ENCODE data around the gene FOXJ1. TPM values are rescaled to one million over a fixed set of nuclear protein-coding genes. Genes with fewer than 3 reads are reported as not detected.

FOXJ1 gene
- total RNA-seq, 1 donor from 2014 or later, result not detected

GRCh38 chr17:76097716-76098295, 43.2 kb downstream of the FOXJ1 start:
- no peak for TF ChIP-seq CTCF (IDR thresholded peaks at IDR 0.05; ENCODE audit: insufficient read depth, low read length, severe bottlenecking)
- Histone ChIP-seq H3K36me3 (ENCODE audit: control insufficient read depth, insufficient read depth, low read length) (peaks cover 29% of the 10 kb centered on the region), H3K4me3 (ENCODE audit: low read depth, low read length) (no peak overlapping the region), H3K27me3 (ENCODE audit: control insufficient read depth, insufficient read depth, low read length) (no peaks in the 10 kb centered on the region)
- DNase-seq (ENCODE audit: low read depth), result no peak
- no peak for FAIRE-seq

- DNase-seq (ENCODE audit: low read depth) (no peak), FAIRE-seq (no peak)
- Histone ChIP-seq H3K36me3 (ENCODE audit: control insufficient read depth, insufficient read depth, low read length) (peaks cover 26% of the 10 kb centered on the region), H3K27me3 (ENCODE audit: control insufficient read depth, insufficient read depth, low read length) (no peaks in the 10 kb centered on the region), H3K4me3 (ENCODE audit: low read depth, low read length) (no peak overlapping the region)
- no peak for TF ChIP-seq CTCF (IDR thresholded peaks at IDR 0.05; ENCODE audit: insufficient read depth, low read length, severe bottlenecking)
Observed at GRCh38 chr17:76095943-76096342, 45.1 kb downstream of the FOXJ1 start.

- DNase-seq (ENCODE audit: low read depth) (no peak), FAIRE-seq (no peak)
- TF ChIP-seq CTCF (IDR thresholded peaks at IDR 0.05; ENCODE audit: insufficient read depth, low read length, severe bottlenecking), result no peak
- Histone ChIP-seq H3K4me3 (ENCODE audit: low read depth, low read length) (no peak overlapping the region), H3K36me3 (ENCODE audit: control insufficient read depth, insufficient read depth, low read length) (peaks cover 33% of the 10 kb centered on the region), H3K27me3 (ENCODE audit: control insufficient read depth, insufficient read depth, low read length) (no peaks in the 10 kb centered on the region)
Observed at GRCh38 chr17:76094046-76094445, 47.0 kb downstream of the FOXJ1 start.

GRCh38 chr17:76092526-76093413, 48.3 kb downstream of the FOXJ1 start:
- no peaks in the 10 kb centered on the region for H3K27me3 ChIP-seq (ENCODE audit: control insufficient read depth, insufficient read depth, low read length)
- DNase-seq (ENCODE audit: low read depth) (no peak), FAIRE-seq (no peak)
- H3K36me3 ChIP-seq (ENCODE audit: control insufficient read depth, insufficient read depth, low read length), result peaks cover 41% of the 10 kb centered on the region
- no peak overlapping the region for H3K4me3 ChIP-seq (ENCODE audit: low read depth, low read length)
- no peak for TF ChIP-seq CTCF (IDR thresholded peaks at IDR 0.05; ENCODE audit: insufficient read depth, low read length, severe bottlenecking)

- Histone ChIP-seq H3K27me3 (ENCODE audit: control insufficient read depth, insufficient read depth, low read length) (no peaks in the 10 kb centered on the region), H3K4me3 (ENCODE audit: low read depth, low read length) (no peak overlapping the region), H3K36me3 (ENCODE audit: control insufficient read depth, insufficient read depth, low read length) (peaks cover 45% of the 10 kb centered on the region)
- no peak for FAIRE-seq
- TF ChIP-seq CTCF (IDR thresholded peaks at IDR 0.05; ENCODE audit: insufficient read depth, low read length, severe bottlenecking), result no peak
- no peak for DNase-seq (ENCODE audit: low read depth)
Observed at GRCh38 chr17:76091526-76092286, 49.3 kb downstream of the FOXJ1 start.

Data from bronchial epithelial cell (primary cell).